Subcutaneous abdominal adipose tissue (tissue), 5 donors: Measurements from ENCODE around the gene TREM2.
"Not testable (repeated sequence)": the region's sequence is repeated elsewhere in the genome, so short reads cannot be mapped to it uniquely, and the experiment has no call there.

Experiments used
- H3K27ac ChIP-seq: one replicate; pipeline ENCODE4 v1.7.0; 2013; ENCODE audit warnings: low read depth, mild to moderate bottlenecking, inconsistent platforms, low read length, moderate library complexity
- H3K27me3 ChIP-seq, 5 donors: one replicate each; pipeline ENCODE4 v1.7.0; 2013; ENCODE audit warnings: low read length in 5 of 5, inconsistent platforms in 1 of 5; ENCODE audit not compliant: control insufficient read depth in 5 of 5, insufficient read depth in 4 of 5
- H3K36me3 ChIP-seq, 5 donors: one replicate each; pipeline ENCODE4 v1.7.0; 2013; ENCODE audit warnings: low read length in 5 of 5; ENCODE audit not compliant: control insufficient read depth in 5 of 5, insufficient read depth in 5 of 5
- H3K4me1 ChIP-seq, 5 donors: one replicate each; pipeline ENCODE4 v1.7.0; 2013; ENCODE audit warnings: low read length in 5 of 5, mild to moderate bottlenecking in 3 of 5, moderate library complexity in 1 of 5; ENCODE audit not compliant: control insufficient read depth in 5 of 5, insufficient read depth in 5 of 5
- H3K4me3 ChIP-seq, 5 donors: one replicate each; pipeline ENCODE4 v1.7.0; 2013; ENCODE audit warnings: low read length in 5 of 5, low read depth in 1 of 5
- H3K9ac ChIP-seq, 5 donors: one replicate each; pipeline ENCODE4 v1.7.0; 2013; ENCODE audit warnings: low read length in 5 of 5, mild to moderate bottlenecking in 4 of 5, moderate library complexity in 3 of 5
- H3K9me3 ChIP-seq, 5 donors: one replicate each; pipeline ENCODE4 v1.7.0; 2013; ENCODE audit warnings: low read length in 5 of 5; ENCODE audit not compliant: control insufficient read depth in 5 of 5
- donor health status: healthy.
- donor health status: healthy.
- donor health status: healthy.
- donor health status: healthy.
- donor health status: healthy.

TREM2 gene

GRCh38 chr6:41125282-41125681 lies 37.6 kb downstream of the TREM2 start:
- no peak overlapping the region for H3K4me3 ChIP-seq
- no peak overlapping the region for H3K9ac ChIP-seq
- no peaks in the 10 kb centered on the region for H3K9me3 ChIP-seq
- no peaks in the 10 kb centered on the region for H3K27me3 ChIP-seq
- H3K36me3 ChIP-seq = peaks cover 0 to 14% (median 5%) of the 10 kb centered on the region in 5 donors
- H3K4me1 ChIP-seq = no peaks in the 10 kb centered on the region
- H3K27ac ChIP-seq = no peak overlapping the region

GRCh38 chr6:41122918-41123317 lies 40.0 kb downstream of the TREM2 start:
- Histone ChIP-seq H3K36me3 (peaks cover 0 to 16% (median 5%) of the 10 kb centered on the region in 5 donors), H3K9me3 (no peaks in the 10 kb centered on the region), H3K4me3 (no peak overlapping the region), H3K9ac (no peak overlapping the region), H3K27ac (no peak overlapping the region), H3K27me3 (no peaks in the 10 kb centered on the region), H3K4me1 (peaks cover 0 to 6% (median 0%) of the 10 kb centered on the region in 5 donors)

- Histone ChIP-seq H3K36me3 (peaks cover 0 to 16% (median 5%) of the 10 kb centered on the region in 5 donors), H3K9ac (no peak overlapping the region), H3K27me3 (no peaks in the 10 kb centered on the region), H3K9me3 (no peaks in the 10 kb centered on the region), H3K27ac (no peak overlapping the region), H3K4me1 (peaks cover 0 to 6% (median 0%) of the 10 kb centered on the region in 5 donors), H3K4me3 (no peak overlapping the region)
Measured at GRCh38 chr6:41122373-41122772, 40.5 kb downstream of the TREM2 start.

GRCh38 chr6:41120058-41120457 lies 42.9 kb downstream of the TREM2 start:
- Histone ChIP-seq H3K9ac (no peak overlapping the region), H3K27me3 (no peaks in the 10 kb centered on the region), H3K4me1 (peaks cover 0 to 6% (median 0%) of the 10 kb centered on the region in 5 donors), H3K4me3 (no peak overlapping the region), H3K36me3 (peaks cover 0 to 16% (median 5%) of the 10 kb centered on the region in 5 donors), H3K9me3 (no peaks in the 10 kb centered on the region), H3K27ac (no peak overlapping the region)

GRCh38 chr6:41119508-41119907 lies 43.4 kb downstream of the TREM2 start:
- no peak overlapping the region for H3K4me3 ChIP-seq
- peaks cover 0 to 6% (median 0%) of the 10 kb centered on the region in 5 donors for H3K4me1 ChIP-seq
- no peaks in the 10 kb centered on the region for H3K9me3 ChIP-seq
- no peaks in the 10 kb centered on the region for H3K27me3 ChIP-seq
- no peak overlapping the region for H3K9ac ChIP-seq
- peaks cover 0 to 16% (median 5%) of the 10 kb centered on the region in 5 donors for H3K36me3 ChIP-seq
- no peak overlapping the region for H3K27ac ChIP-seq

- not testable (repeated sequence) for H3K4me3 ChIP-seq, H3K27me3 ChIP-seq, H3K36me3 ChIP-seq, H3K4me1 ChIP-seq, H3K9me3 ChIP-seq, H3K27ac ChIP-seq, H3K9ac ChIP-seq
Measured at GRCh38 chr6:41115027-41115426, 47.9 kb downstream of the TREM2 start.

- H3K36me3 ChIP-seq = peaks cover 0 to 8% (median 6%) of the 10 kb centered on the region in 5 donors
- H3K9ac ChIP-seq = no peak overlapping the region
- no peak overlapping the region for H3K27ac ChIP-seq
- H3K4me1 ChIP-seq = no peaks in the 10 kb centered on the region
- H3K9me3 ChIP-seq = no peaks in the 10 kb centered on the region
- H3K27me3 ChIP-seq = no peaks in the 10 kb centered on the region
- H3K4me3 ChIP-seq = no peak overlapping the region
Measured at GRCh38 chr6:41111017-41111416, 51.9 kb downstream of the TREM2 start.
